RWPE1 (cell line): ENCODE measurements around the gene TAF9B.
"Not testable (repeated sequence)": the region's sequence is repeated elsewhere in the genome, so short reads cannot be mapped to it uniquely, and the experiment has no call there.

ENCODE experiments used
- CTCF ChIA-PET: fragments of 350-600 bp; sonication (Branson Sonifier 250); formaldehyde crosslinking; extraction: SDS; loops from one replicate; lab custom pipeline; 2021; lab: Yijun Ruan, JAX
- POLR2A ChIA-PET: fragments of 400-600 bp; formaldehyde crosslinking; extraction: SDS; loops from one replicate; lab custom pipeline; 2020; ENCODE audit warnings: antibody characterized with exemption; ENCODE audit not compliant: low non-redundant PET; lab: Yijun Ruan, JAX
- DNase-seq: peaks from one replicate; pipeline ENCODE4 v3.0.0; 2012; ENCODE audit warnings: low spot score
- H3K27ac ChIP-seq: fragments of 450-650 bp; 2 replicates; pipeline ENCODE4 v1.5.1; 2017
- TF ChIP-seq, protein P1 (sequence below): fragments of 450-650 bp; conservative IDR thresholded peaks from 2 replicates; pipeline ENCODE4 v1.5.1; 2017; ENCODE audit warnings: low read depth, mild to moderate bottlenecking

Gene TAF9B, protein sequence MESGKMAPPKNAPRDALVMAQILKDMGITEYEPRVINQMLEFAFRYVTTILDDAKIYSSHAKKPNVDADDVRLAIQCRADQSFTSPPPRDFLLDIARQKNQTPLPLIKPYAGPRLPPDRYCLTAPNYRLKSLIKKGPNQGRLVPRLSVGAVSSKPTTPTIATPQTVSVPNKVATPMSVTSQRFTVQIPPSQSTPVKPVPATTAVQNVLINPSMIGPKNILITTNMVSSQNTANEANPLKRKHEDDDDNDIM

DNA sequence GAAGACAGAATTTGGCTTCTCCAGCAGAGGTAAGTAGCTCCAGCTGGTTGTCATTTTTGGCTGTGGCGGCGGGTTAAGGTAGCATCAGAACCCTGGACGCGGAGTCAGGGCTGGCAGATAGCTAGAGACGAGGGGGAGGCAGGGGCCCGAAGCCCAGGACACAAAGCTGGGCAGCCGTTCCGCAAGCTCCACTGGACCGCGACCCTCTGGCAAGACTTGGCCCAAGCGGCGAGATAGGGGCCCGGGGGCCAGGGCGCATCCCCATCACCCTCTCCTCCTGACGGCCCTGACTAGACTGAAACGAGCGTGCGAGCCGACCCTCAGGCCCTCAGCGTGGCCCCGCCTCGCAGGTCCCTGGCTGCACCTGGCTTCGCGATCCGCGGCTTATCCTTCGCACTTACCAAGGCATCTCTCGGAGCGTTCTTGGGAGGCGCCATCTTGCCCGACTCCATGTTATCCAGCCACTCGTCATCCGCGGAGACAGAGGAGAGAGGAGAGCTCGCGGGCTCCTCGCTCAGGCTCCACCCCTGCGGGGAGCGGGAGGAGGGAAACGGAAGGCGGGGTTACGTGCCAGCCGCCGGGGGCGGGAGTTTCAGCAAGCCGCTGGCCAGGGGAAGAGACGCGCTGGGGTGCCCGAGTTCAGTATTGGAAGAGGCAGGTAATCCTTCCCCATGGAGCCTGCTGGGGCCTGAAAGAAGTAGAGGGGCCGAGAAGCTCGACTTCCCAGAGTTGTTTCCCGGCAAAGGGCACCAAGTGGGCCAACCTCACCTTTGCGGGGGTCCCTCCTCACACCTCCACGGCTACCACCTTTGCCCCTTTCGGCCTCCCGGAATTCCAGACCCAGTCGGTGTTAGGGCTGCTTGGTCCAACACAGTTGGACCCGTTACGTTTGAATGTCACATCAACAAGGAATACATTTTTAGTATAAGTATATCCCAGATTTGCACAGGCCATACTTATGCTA lies at the start of gene TAF9B:
TSS of gene TAF9B (minus strand) at position 491 of the 964 bp plus-strand sequence. CDS start at position 452, 39 bp downstream.
- H3K27ac ChIP-seq = peak within 1 kb of the TSS; percentile 65
- ChIA-PET CTCF (no interaction called here), POLR2A (no interaction called here)
- DNase-seq = peak; percentile 84
- TF ChIP-seq, protein P1, sequence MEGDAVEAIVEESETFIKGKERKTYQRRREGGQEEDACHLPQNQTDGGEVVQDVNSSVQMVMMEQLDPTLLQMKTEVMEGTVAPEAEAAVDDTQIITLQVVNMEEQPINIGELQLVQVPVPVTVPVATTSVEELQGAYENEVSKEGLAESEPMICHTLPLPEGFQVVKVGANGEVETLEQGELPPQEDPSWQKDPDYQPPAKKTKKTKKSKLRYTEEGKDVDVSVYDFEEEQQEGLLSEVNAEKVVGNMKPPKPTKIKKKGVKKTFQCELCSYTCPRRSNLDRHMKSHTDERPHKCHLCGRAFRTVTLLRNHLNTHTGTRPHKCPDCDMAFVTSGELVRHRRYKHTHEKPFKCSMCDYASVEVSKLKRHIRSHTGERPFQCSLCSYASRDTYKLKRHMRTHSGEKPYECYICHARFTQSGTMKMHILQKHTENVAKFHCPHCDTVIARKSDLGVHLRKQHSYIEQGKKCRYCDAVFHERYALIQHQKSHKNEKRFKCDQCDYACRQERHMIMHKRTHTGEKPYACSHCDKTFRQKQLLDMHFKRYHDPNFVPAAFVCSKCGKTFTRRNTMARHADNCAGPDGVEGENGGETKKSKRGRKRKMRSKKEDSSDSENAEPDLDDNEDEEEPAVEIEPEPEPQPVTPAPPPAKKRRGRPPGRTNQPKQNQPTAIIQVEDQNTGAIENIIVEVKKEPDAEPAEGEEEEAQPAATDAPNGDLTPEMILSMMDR = no peak

DNA sequence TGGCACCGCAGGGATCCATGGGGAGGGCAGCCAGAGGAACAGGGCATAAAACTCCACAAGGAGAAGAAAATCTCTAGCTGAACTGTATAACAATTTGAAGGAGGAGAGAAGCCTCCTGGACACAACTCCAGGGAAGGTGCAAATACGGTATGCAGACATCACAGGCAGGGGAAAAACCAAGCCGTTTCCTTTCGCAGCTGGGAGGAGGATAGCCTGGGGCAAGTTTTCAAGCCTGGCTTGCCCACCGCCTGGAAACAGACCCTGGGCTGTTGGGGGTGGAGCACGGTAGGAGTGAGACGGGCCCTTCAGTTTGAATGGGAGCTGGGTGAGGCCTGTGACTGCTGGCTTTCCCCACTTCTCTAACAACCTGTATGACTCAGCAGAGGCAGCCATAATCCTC lies 43.4 kb upstream of the TAF9B start:
- no peak overlapping the region for H3K27ac ChIP-seq
- TF ChIP-seq, protein P1 = no peak
- DNase-seq = no peak
- POLR2A ChIA-PET = no interaction called here
- CTCF ChIA-PET = no interaction called here

DNA sequence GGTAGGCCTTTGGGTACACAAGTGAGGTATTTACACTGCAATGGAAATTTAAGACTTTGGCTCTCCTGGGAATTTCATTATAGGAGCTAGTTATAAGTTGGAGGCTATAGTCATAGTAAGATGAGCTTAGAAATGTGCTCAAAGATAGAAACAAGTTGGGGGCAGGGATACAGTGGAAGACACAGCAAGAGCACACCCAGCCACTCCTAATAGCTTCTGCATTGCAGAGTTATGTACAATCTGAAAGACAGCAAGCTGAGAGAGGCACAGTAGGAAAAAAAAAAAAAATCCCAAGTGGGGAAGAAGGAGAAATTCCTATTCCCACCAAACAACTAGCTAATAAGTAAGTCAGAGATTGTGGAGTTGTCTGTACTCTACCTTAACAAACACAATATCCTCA lies 41.9 kb upstream of the TAF9B start:
- TF ChIP-seq, protein P1 = no peak
- ChIA-PET POLR2A (no interaction called here), CTCF (interaction anchor here (0.7 kb wide), 1 partner anchor 900 kb away, joined by 6 read pairs; no protein-coding TSS in a partner anchor)
- no peak overlapping the region for H3K27ac ChIP-seq
- DNase-seq = no peak

DNA sequence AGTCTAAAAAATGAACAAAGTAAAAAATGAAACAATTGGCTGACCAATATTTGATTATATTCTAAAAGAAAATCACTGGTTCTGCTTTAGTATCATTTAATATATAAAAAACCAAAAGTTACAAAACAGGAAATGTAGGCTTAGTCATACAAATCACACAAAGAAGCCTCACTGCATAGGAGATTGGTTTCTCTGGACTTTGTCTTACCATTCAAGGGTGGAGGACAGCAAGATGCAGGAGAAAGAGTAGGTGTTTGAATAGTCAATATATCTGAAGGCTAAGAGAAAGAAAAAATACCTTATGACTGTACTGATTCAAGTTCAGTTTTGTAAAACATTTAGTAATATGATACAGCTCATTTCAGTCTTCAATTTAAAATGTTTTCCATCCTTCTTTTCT lies 28.6 kb upstream of the TAF9B start:
- DNase-seq = no peak
- no peak overlapping the region for H3K27ac ChIP-seq
- CTCF ChIA-PET = no interaction called here
- POLR2A ChIA-PET = no interaction called here
- TF ChIP-seq, protein P1 = no peak

DNA sequence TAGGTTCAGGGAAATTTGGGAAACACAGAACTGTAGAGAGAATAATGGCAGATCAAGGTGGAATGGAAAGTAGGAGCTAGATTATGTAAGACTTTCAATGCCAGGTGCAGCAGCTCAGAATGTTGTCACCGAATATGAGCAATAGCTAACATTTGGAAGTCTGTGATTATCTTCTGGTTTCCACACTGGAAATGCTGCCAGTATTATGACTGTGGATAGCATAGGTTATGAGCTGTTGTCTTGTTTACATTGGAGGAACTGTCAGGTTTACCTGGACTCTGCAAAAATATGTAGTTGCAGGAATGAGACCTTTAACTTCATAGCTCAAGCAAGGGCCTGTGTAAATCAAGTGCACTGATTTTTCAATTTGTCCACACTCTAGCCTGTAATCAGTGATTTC lies 26.0 kb upstream of the TAF9B start:
- CTCF ChIA-PET = no interaction called here
- DNase-seq = no peak
- no peak overlapping the region for H3K27ac ChIP-seq
- TF ChIP-seq, protein P1 = no peak
- POLR2A ChIA-PET = no interaction called here

DNA sequence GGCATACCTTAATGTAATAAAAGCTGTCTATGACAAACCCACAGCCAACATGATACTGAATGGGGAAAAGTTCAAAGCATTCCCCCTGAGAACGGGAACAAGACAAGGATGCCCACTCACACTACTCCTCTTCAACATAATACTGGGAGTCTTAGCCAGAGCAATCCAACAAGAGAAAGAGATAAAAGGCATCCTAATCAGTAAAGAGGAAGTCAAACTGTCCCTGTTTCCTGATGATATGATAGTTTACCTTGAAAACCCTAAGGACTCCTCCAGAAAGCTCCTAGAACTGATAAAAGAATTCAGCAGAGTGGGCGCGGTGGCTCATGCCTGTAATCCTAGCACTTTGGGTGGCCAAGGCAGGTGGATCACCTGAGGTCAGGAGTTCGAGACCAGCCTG lies 23.7 kb upstream of the TAF9B start:
- POLR2A ChIA-PET, DNase-seq, CTCF ChIA-PET, H3K27ac ChIP-seq: not testable (repeated sequence)

DNA sequence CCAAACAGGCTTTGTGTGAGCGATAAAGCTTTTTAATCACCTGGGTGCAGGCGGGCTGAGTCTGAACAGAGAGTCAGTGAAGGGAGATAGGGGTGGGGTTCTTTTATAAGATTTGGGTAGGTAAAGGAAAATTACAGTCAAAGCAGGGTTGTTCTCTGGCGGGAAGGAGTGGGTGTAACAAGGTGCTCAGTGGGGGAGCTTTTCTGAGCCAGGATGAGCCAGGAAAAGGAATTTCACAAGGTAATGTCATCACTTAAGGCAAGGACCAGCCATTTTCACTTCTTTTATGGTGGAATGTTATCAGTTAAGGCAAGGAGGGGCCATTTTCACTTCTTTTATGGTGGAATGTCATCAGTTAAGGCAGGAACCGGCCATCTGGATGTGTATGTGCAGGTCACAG lies 21.3 kb upstream of the TAF9B start:
- H3K27ac ChIP-seq, CTCF ChIA-PET, DNase-seq, POLR2A ChIA-PET: not testable (repeated sequence)

DNA sequence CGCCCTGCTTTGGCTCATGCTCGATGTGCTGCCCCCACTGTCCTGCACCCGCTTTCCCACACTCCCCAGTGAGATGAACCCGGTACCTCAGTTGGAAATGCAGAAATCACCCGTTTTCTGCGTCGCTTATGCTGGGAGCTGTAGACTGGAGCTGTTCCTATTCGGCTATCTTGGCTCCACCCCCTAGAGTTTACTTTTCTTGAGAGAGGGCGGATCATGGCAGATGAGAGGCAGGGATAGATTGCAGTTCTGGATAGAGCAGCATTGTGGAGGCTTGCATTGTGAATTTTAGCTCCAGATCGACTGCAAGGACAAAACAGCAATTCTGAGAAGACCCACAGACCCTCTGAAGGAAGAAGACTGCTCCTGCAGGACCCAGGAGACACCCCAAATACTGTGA lies 18.4 kb upstream of the TAF9B start:
- H3K27ac ChIP-seq, CTCF ChIA-PET, DNase-seq, POLR2A ChIA-PET: not testable (repeated sequence)

DNA sequence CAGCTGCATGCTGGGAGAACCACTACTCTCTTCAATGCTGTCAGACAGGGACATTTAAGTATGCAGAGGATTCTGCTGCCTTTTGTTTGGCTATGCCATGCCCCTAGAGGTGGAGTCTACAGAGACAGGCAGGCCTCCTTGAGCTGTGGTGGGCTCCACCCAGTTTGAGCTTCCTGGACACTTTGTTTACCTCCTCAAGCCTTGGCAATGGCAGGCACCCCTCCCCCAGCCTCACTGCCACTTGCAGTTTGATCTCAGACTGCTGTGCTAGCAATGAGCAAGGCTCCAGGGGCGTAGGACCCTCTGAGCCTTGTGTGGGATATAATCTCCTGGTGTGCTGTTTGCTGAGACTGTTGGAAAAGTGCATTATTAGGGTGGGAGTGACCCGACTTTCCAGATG lies 17.9 kb upstream of the TAF9B start:
- POLR2A ChIA-PET, CTCF ChIA-PET, H3K27ac ChIP-seq, DNase-seq: not testable (repeated sequence)

DNA sequence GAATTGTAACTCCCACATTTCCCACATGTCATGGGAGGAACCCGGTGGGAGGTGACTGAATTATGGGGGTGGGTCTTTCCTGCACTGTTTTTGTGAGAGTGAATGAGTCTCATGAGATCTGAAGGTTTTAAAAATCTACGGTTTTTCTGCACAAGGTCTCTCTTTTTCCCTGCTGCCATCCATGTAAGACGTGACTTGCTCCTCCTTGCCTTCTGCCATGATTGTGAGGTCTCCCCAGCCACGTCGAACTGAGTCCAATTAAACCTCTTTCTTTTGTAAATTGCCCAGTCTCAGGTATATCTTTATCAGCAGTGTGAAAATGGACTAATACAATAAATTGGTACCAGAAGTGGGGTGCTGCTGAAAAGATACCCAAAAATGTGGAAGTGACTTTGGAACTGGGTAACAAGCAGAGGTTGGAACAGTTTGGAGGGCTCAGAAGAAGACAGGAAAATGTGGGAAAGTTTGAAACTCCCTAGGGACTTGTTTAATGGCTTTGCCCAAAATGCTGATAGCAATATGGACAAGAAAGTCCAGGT lies 7.6 kb upstream of the TAF9B start:
- H3K27ac ChIP-seq, DNase-seq, CTCF ChIA-PET, POLR2A ChIA-PET: not testable (repeated sequence)
